ENCODE measurements around the gene MTRR.

Gene MTRR

DNA sequence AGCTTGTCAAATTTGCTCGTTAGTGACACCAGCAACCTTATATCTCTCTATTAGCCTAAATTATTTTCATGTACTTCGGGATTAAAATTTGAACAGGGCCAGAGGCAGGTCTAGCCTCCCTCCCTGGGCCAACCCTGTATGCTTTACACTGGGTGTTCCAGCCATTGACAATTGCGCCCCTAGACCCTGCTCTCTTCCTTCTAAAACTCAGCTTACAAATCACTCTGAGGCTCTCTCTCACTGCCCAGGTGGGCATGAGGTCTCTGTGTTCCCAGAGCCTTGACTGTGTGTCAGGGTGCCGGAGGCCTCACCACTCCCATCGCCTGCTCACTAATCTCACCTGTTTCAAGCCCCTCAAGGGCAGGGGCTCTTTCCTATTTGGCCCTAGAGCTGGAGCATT, 11.6 kb upstream of the MTRR start:
- DNase-seq (ENCODE audit: low read depth), result no peak

GRCh38 chr5:7857926-7858632, 10.9 kb upstream of the MTRR start:
- DNase-seq (ENCODE audit: low read depth), result no peak

DNA sequence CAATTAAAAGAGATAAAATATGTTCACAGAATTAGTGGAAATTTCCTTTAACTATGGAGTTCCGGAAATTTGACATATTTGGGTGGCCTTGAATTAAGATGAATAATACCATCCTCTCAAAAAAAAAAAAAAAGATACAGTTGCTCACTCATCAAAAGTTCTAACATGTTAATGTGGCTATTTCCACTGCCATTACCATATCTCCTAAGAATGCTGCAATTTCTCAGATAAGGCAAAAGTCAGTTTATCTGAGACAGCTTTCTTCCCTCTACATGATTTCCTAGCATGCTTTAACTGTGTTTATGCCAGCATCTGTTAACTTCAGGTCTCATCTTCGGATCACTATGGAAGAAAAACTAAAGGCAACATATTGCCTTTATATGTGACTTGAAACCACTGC, 2.8 kb upstream of the MTRR start:
- no peak for DNase-seq (ENCODE audit: low read depth)

- no peak for DNase-seq (ENCODE audit: low read depth)
Observed at GRCh38 chr5:7867260-7867659, 1.7 kb upstream of the MTRR start.

DNA sequence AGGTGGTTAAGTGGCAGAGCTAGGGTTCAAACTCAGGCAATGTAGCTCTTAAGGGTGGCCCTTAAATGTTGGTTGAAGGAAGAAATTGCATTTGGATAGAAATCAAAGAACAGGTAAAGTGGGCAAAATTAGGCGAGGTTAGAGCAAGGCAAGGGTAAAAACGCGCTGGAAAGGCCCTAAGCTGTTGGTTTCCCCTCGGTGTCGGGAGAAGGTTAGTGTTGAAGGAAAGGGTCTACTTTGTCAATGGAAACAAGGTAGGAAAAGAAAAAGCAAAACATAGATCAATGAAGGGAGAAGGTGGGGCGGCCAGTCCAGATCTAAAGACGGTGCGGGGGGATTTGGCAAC, 548 bp upstream of the MTRR start:
- no peak for DNase-seq (ENCODE audit: low read depth)

DNA sequence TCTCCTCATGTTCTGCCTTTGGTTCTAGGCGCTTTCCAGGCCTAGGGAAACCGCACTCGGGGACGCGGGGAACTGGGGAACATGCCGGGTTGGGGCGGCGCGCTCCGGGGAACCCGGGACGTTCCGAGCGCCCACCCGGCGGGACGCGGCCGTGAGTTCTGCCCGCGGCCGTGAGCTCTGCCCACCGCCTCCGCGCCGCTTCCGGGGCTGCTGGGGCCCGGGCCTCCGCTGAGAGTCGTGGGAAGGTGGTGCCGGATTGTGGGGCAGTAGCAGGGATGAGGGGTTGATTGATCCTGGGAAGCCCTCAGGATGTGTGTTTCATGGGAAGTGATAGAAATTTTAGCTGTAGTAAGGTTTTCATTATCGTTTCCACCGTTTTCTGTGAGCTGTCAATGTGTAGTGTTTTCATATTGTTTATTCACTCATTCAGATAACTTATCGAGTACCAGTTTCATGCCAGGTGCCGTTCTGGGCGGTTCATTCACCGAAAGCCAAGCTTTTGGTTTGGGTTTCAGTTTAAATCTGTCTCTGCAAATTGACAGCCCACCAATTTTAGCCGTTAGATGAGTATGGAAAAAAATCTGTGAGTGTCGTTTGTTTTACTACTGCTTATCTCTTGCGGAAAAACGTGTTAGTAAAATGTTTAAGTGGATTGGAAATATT, 657 bp downstream of the MTRR start:
- no peak for DNase-seq (ENCODE audit: low read depth)

DNA sequence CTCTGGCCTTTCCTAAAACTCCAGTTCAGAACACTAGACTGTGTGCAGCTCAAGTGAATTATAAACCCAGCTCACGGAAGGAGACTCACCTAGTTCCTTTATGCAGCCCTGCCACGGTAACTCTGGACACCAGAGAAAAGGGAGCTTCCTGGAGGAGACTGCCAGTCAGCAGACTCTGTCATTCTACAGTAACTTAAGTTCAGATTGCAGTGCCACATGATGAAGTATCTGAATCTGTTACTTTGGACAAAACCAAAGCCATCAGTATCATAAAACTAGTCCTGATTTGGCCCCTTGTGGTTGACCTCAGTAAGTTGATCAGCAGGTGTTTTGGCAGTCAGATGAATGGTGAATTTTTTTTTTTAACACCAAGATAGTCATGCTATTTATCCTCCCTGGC, 2.7 kb downstream of the MTRR start:
- no peak for DNase-seq (ENCODE audit: low read depth)

DNA sequence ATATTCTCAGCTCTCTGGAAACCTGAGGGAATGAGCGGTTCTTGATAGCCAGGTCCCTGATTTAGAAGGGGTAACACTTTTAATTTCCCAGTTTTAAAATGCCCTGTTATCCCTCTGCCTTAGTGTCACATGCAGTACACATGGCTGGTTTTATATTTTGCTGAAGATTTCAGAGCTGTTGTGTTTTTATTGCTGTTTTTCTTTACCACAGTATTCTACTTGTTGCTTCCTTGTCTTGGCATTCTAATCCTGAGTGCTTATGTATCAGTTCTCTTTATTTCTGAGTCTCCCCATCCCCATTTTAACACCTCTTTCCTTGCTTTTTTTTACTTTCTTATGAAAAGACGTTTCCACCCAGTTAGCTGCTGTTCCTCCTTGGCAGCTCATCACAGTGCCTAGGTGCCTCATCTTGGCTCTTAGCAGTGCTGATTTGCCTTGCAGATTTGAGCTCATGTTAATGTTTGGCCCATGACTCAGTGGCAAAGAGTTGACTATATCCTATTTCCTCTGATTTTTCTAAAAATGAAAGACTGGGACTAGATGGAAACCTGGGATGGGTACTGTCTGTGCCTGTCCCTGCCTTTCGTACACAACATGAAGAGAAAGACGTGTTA, 3.7 kb downstream of the MTRR start:
- no peak for DNase-seq (ENCODE audit: low read depth)

- no peak for DNase-seq (ENCODE audit: low read depth)
Observed at GRCh38 chr5:7873216-7873615, 4.3 kb downstream of the MTRR start.

- DNase-seq (ENCODE audit: low read depth), result no peak
Observed at GRCh38 chr5:7874639-7875038, 5.7 kb downstream of the MTRR start.

DNA sequence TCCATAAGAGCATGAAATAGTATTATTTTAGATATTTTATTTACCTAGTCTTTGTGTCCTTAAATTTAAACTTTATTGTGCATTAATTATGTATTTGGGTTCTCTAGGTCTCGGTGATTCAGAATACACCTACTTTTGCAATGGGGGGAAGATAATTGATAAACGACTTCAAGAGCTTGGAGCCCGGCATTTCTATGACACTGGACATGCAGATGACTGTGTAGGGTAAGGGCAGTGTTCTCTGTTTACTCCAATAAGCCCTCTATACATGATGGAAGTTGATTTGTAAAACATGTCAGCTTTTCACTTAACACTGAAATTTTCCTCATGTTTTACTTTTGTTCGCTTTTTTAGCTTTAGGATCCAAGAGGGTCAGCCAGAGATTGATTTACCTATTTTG, 6.2 kb downstream of the MTRR start:
- DNase-seq (ENCODE audit: low read depth), result no peak

DNA sequence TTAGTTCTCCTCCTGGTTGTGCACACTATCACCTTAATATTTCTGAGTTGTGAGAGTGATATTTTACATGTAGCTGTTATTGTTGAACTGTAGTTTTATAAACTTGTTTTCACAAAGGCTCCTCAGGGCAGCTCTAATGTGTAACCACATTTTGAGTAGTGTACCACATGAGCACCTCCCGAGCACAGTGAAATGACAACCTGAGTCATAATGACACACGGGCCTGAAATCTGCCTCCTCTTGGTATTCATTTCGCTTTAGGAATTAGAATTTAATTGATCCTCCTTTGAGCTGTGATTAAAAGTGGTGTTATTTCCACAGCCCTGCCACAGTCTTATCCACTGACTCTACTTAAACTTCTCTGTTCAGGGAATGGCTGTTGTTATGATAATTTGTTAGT, 7.9 kb downstream of the MTRR start:
- no peak for DNase-seq (ENCODE audit: low read depth)

- no peak for DNase-seq (ENCODE audit: low read depth)
Observed at GRCh38 chr5:7877851-7878250, 8.9 kb downstream of the MTRR start.

DNA sequence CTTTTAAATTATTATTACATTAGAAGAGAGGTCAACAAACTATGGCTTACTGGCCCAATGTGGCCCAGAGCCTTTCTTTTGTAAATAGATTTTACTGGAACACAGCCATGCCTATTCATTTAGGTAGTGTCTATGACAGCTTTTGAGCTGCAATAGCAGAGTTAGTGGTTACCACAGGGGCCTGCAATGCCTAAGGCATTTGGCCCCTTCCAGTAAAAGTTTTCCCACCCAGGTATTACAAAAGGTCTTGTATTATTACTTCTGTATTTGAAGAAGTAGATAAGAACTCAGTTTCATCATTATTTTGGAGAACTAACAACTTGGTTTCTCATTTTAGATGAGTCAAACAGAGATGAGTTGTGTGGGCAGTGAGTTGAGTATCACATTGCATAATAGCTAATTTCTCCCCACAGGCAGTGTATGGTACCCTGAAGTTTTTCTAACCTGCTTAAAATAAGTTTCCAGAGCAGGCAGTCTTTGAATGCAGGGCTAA, 9.5 kb downstream of the MTRR start:
- no peak for DNase-seq (ENCODE audit: low read depth)

DNA sequence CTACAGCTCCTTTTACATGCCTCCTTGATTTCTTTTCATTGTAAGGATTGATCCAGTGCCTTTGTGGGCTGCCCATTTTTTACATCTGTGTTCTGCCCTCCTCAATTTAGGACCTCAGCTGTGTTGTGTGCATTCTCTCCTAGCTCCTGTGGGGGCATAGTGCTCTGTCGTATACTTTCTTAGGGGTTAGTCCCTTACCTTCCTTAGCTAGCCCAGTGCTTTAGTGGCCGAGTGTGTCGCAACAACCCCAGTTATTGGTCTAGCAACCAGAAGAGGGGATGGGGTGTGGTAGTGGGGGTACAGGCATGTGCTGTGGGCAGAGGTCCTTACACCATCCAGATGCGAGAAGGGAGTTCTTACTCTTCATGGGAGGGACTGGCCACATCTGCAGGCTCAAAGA, 12.1 kb downstream of the MTRR start:
- DNase-seq (ENCODE audit: low read depth), result no peak

DNA sequence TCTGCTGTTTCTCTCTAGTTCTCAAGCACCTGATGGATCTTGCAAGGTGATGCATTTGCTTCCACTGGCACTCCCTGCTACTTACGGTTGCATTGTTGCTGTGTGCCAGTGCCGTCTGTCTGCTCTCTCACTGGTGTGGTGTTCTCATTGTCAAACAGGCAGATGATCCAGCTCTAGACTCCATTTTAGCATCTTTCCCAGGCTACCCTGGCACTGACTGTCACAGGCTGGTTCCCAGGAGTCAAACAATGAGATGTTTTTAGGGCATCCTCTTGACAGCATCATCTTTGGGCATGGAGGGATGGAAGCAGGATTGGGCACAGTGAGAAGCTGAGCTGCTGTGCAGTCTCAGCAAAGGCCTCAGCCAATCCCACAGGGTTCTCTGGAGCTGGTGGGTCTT, 12.9 kb downstream of the MTRR start:
- no peak for DNase-seq (ENCODE audit: low read depth)

- DNase-seq (ENCODE audit: low read depth), result no peak
Observed at GRCh38 chr5:7882926-7883325, 14.0 kb downstream of the MTRR start.

DNA sequence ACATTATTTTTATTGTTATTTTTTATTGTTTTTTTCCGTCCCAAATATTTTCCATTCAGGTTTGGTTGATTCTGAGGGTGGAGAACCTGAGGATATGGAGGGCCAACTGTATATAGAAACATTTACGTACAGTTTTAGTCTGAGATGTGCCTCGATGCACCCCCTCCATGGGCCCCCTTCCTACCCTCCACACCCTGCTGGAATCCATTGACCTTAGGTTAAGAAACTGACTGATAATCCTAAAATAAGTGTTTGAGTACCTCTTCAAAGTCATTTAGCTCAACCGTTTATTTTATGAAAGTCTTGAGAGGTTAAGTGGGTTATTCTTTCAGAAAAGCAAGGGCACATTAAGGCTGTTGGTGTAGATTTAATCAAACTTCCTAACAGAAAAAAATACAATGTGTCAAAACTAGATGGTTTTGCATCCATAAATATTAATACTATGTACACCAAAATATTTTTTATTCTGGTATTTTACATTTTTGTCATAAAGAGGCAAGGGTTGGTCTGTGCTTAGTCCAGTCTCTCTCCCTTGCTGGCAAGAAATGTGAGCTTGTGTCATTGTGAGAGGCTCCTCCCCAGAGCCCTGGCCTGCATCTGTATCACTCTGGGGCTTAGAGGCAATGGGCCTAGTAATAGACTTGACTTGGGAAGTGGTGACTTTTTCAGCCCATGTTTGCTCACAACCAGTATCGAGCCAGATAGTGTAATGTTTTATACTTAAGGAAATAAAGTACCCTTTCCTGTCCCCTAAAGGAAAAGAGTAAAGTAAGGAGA, 15.7 kb downstream of the MTRR start:
- no peak for DNase-seq (ENCODE audit: low read depth)

- DNase-seq (ENCODE audit: low read depth), result no peak
Observed at GRCh38 chr5:7886849-7887475, 18.0 kb downstream of the MTRR start.

DNA sequence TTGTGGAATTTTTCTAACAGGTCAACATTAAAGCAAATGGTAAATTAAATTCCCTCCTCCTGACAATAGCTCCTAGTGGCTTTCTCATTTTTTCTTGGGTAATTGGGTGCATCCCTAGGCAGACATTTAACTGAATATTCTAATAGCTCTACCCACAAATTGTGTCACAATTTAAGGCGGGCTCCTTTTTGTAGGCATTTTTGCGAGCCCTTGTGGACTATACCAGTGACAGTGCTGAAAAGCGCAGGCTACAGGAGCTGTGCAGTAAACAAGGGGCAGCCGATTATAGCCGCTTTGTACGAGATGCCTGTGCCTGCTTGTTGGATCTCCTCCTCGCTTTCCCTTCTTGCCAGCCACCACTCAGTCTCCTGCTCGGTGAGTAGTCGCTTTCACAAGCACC, 20.0 kb downstream of the MTRR start:
- no peak for DNase-seq (ENCODE audit: low read depth)

GRCh38 chr5:7894439-7894838, 25.5 kb downstream of the MTRR start:
- DNase-seq (ENCODE audit: low read depth), result no peak

DNA sequence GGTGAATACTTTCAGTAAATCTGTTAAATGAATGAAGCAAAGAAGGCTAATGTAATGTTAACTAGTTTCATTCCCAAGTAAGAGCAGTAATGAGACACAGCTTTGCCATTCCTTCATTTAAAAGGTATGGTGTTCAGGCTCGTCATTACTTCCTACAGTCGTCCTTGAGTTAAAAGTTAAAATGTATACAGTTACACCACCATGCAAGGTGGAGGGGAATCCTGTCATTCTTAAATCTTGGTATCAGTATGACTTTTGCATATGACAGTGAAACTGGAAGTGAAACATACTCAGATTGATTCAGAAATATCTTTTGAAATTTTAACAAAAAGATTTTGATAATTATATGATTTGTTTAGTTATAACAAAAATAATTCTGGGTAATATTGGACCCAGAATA, 25.9 kb downstream of the MTRR start:
- DNase-seq (ENCODE audit: low read depth), result no peak
